Epithelial cell of esophagus (primary cell): ENCODE measurements around the gene CCDC91.

ENCODE experiments used
- DNase-seq: peaks from one replicate; pipeline ENCODE4 v3.0.0; 2010; ENCODE audit warnings: low read depth
- H3K4me3 ChIP-seq: 2 replicates; pipeline ENCODE4 v1.5.1; 2011; ENCODE audit warnings: mild to moderate bottlenecking, low read length, control low read depth
- TF ChIP-seq, protein P1 (sequence below): IDR thresholded peaks from 2 replicates; pipeline ENCODE4 v1.5.1; 2011; ENCODE audit warnings: low read depth, mild to moderate bottlenecking, low read length, control low read depth, inconsistent platforms; ENCODE audit not compliant: insufficient read depth; ENCODE audit errors: missing control alignments

Gene CCDC91

DNA sequence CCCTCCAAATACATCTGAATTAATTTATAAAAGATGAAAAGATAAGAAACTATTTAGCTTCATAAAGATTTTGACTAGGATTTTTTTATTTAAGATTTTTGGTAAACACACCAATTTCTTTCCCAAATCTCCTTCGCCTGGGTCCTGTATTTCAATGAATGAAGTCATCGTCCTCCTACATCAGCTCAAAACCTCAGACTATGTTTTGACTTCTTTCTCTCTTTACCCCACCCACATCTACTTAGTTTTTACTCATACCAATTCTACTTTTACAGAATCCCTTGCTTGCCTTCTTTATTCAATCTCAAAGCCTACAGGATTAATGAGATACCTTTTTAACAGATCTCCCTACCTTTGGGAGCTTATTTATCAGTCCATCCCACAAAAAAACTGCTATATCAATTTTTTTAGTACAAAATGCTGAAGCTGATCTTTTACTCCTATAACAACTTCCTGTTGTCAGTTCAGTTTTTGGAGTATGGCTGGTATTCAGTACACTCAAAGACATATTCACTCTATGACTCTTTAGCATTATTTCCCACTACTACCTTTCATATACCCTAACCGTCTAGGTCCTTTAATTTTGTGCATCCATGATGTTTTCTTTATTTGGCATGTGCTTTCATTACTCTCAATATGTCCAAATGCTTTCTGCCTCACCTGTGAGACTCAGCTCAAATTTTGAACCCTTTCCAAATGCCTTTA, 18.7 kb upstream of the CCDC91 start:
- DNase-seq, result peak; percentile 29

DNA sequence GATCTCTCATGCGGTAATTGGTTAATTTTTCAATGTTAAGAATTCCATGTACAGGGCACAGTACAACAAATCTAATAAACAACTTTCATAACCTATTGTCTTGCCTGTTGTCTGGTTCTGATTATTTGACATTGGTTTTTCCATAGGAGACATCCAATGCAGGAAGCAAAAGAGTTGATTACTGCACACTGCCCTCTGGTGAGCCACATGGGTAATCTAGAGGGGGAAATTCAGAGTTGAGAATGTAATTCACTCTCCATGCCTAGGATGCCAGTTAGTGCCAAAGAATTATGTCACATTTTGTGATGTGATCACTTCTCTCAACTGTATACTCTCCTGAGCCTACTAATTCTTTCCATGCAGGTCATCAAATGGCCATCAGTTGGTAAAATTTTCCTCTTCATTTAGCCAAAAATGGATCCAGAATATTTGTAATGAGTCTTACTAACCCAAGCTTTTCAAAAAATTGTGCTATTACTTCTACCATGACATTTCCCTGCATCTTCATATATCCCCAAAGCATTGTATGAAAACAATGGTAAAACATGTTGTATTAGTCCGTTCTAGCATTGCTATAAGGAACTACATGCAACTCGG, 17.7 kb upstream of the CCDC91 start:
- TF ChIP-seq, protein P1, sequence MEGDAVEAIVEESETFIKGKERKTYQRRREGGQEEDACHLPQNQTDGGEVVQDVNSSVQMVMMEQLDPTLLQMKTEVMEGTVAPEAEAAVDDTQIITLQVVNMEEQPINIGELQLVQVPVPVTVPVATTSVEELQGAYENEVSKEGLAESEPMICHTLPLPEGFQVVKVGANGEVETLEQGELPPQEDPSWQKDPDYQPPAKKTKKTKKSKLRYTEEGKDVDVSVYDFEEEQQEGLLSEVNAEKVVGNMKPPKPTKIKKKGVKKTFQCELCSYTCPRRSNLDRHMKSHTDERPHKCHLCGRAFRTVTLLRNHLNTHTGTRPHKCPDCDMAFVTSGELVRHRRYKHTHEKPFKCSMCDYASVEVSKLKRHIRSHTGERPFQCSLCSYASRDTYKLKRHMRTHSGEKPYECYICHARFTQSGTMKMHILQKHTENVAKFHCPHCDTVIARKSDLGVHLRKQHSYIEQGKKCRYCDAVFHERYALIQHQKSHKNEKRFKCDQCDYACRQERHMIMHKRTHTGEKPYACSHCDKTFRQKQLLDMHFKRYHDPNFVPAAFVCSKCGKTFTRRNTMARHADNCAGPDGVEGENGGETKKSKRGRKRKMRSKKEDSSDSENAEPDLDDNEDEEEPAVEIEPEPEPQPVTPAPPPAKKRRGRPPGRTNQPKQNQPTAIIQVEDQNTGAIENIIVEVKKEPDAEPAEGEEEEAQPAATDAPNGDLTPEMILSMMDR, result peak; percentile 87
- peak; percentile 84 for DNase-seq
- no peak overlapping the region for H3K4me3 ChIP-seq

More for the DNA sequence above, 18.7 kb upstream of the CCDC91 start:
- TF ChIP-seq, protein P1, result no peak
- H3K4me3 ChIP-seq, result no peak overlapping the region

DNA sequence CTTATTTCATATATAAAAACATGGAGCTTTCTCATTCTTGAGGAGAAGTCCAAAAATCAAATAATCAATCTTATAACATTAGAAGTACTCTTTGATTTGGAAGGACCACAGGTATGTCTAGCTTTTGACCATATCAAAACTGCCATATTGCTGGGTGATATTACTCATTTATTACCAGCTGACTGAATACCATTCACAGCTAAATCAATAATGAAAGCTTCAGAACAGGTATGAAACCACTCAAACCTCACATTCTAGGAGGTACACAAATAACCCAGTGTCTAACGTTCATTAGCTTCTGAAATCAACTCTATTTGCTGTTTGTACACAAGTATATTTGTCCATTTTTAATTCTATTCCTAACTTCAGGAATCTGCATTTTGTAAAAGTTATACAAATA, 16.8 kb upstream of the CCDC91 start:
- DNase-seq, result no peak
- no peak overlapping the region for H3K4me3 ChIP-seq
- TF ChIP-seq, protein P1, result no peak

DNA sequence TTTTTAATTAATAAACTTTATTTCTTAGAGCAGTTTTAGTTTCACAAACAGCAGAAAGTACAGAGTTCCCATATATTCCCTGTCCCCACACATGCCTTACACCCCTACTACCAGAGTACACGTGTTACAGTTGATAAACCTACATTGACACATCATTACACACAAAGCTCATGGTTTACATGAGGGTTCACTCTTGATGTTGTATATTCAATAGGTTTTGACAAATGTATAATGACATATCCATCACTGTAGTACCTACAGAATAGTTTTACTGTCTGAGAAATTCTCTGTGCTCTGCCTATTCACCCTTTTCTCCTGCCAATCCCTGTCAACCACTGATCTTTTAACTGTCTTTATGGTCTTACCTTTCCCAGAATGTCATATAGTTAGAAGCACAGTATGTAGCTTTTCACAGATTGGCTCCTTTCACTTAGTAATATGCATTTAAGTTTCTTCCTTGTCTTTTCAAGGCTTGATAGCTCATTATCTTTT, 15.1 kb upstream of the CCDC91 start:
- no peak for DNase-seq
- no peak overlapping the region for H3K4me3 ChIP-seq
- TF ChIP-seq, protein P1, result no peak

DNA sequence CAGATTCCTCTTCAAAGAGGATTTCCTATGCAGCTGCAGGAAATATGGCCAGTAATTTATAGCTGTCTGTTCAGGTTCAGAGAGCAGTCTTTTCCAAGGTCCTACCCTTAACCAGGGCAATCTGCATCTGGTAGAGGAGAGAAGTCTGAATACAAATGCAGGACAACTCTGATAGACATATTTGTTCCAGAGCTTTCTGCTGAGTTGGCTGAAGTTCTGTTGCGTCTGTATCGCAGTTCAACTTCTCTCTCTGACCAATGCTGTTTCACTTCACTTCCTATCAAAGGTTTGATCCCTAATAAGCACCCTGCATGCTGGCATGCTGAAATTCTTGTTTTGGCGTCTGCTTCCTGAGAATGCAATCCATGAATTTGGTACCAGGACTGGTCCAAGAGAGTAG, 14.0 kb upstream of the CCDC91 start:
- TF ChIP-seq, protein P1, result no peak
- no peak for DNase-seq
- H3K4me3 ChIP-seq, result no peak overlapping the region

DNA sequence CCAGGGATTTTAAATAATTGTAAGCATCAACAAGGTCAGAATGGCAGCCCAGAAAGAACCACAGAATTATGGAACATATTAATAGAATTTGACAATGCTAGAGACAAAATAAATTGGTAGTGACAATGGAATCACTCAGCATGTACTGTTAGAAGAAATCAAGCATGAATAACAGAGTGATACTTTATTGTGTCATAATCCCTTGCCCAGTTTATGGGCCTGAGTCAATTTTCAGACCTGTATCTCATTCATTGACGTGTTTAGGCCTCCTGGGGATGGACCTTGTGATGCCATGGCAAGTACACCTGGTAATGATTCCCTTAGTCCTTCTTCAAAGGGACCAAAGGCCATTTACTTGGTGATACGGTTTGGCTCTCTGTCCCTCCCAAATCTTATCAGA, 12.8 kb upstream of the CCDC91 start:
- TF ChIP-seq, protein P1, result no peak
- no peak for DNase-seq
- no peak overlapping the region for H3K4me3 ChIP-seq

DNA sequence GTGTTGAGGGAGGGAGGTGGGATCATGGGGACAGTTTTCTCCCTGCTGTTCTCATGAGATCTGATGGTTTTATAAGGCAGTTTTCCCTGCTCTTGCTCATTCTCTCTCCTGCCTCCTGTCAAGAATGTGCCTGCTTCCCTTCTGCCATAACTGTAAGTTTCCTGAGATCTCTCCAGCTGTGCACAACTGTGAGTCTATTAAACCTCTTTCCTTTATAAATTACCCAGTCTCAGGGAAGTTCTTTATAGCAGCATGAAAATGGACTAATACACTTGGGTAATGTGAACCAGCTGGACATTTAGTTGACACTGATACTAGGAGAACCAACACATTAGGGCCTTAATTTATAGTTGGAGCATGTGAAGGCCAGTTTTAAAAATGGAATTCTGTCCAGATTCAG, 12.4 kb upstream of the CCDC91 start:
- TF ChIP-seq, protein P1, result no peak
- no peak for DNase-seq

More for the DNA sequence above, 12.4 kb upstream of the CCDC91 start:
- H3K4me3 ChIP-seq, result no peak overlapping the region
